ENCODE measurements around the gene KCNN3. TPM values are rescaled to one million over a fixed set of nuclear protein-coding genes. Genes with fewer than 3 reads are reported as not detected.

The KCNN3 gene
- total RNA-seq, 6 experiments from 2014 or later, result not detected

- Mint-ChIP-seq H3K4me1 (ENCODE audit: low read depth) (no peaks in the 10 kb centered on the region), H3K4me3 (no peak overlapping the region), H3K27ac (no peak overlapping the region), H3K27me3 (ENCODE audit: insufficient read depth) (peaks cover 72% of the 10 kb centered on the region), H3K9me3 (no peaks in the 10 kb centered on the region), H3K36me3 (ENCODE audit: low read depth) (no peaks in the 10 kb centered on the region)
- DNase-seq, result no peak
- TF ChIP-seq CTCF (IDR thresholded peaks at IDR 0.05), result no peak
Observed at GRCh38 chr1:154846565-154847442, 23.3 kb downstream of the KCNN3 start.

- Mint-ChIP-seq H3K27ac (no peak overlapping the region), H3K4me1 (ENCODE audit: low read depth) (no peaks in the 10 kb centered on the region), H3K4me3 (no peak overlapping the region), H3K9me3 (no peaks in the 10 kb centered on the region), H3K27me3 (ENCODE audit: insufficient read depth) (peaks cover 69% of the 10 kb centered on the region), H3K36me3 (ENCODE audit: low read depth) (no peaks in the 10 kb centered on the region)
- no peak for TF ChIP-seq CTCF (IDR thresholded peaks at IDR 0.05)
- DNase-seq, result no peak
Observed at GRCh38 chr1:154845879-154846278, 24.2 kb downstream of the KCNN3 start.

GRCh38 chr1:154845174-154845573 lies 24.9 kb downstream of the KCNN3 start:
- no peaks in the 10 kb centered on the region for H3K9me3 Mint-ChIP-seq
- no peak overlapping the region for H3K27ac Mint-ChIP-seq
- H3K36me3 Mint-ChIP-seq (ENCODE audit: low read depth), result no peaks in the 10 kb centered on the region
- H3K4me3 Mint-ChIP-seq, result no peak overlapping the region
- no peak for TF ChIP-seq CTCF (IDR thresholded peaks at IDR 0.05)
- peaks cover 68% of the 10 kb centered on the region for H3K27me3 Mint-ChIP-seq (ENCODE audit: insufficient read depth)
- peaks cover 5% of the 10 kb centered on the region for H3K4me1 Mint-ChIP-seq (ENCODE audit: low read depth)
- DNase-seq, result no peak

- H3K4me1 Mint-ChIP-seq (ENCODE audit: low read depth), result peaks cover 12% of the 10 kb centered on the region
- no peak for TF ChIP-seq CTCF (IDR thresholded peaks at IDR 0.05)
- no peak overlapping the region for H3K27ac Mint-ChIP-seq
- H3K9me3 Mint-ChIP-seq, result no peaks in the 10 kb centered on the region
- H3K27me3 Mint-ChIP-seq (ENCODE audit: insufficient read depth), result peaks cover 60% of the 10 kb centered on the region
- H3K4me3 Mint-ChIP-seq, result no peak overlapping the region
- no peak for DNase-seq
- H3K36me3 Mint-ChIP-seq (ENCODE audit: low read depth), result no peaks in the 10 kb centered on the region
Observed at GRCh38 chr1:154844297-154844681, 25.8 kb downstream of the KCNN3 start.

- Mint-ChIP-seq H3K9me3 (no peaks in the 10 kb centered on the region), H3K27ac (no peak overlapping the region), H3K4me1 (ENCODE audit: low read depth) (peaks cover 12% of the 10 kb centered on the region), H3K36me3 (ENCODE audit: low read depth) (no peaks in the 10 kb centered on the region), H3K4me3 (no peak overlapping the region), H3K27me3 (ENCODE audit: insufficient read depth) (peaks cover 60% of the 10 kb centered on the region)
- no peak for DNase-seq
- TF ChIP-seq CTCF (IDR thresholded peaks at IDR 0.05), result no peak
Observed at GRCh38 chr1:154843636-154844296, 26.3 kb downstream of the KCNN3 start.
